ENCODE data around the gene ALOX12B.
"Not testable (repeated sequence)": the region's sequence is repeated elsewhere in the genome, so short reads cannot be mapped to it uniquely, and the experiment has no call there.

The ALOX12B gene

GRCh38 chr17:8044819-8045810 is 42.4 kb downstream of the ALOX12B start:
- no peak for DNase-seq (ENCODE audit: low read depth in 2 of 2)

GRCh38 chr17:8041979-8042378 is 45.5 kb downstream of the ALOX12B start:
- DNase-seq (ENCODE audit: low read depth in 2 of 2): no peak

- no peak for DNase-seq (ENCODE audit: low read depth in 2 of 2)
Observed at GRCh38 chr17:8041249-8041928, 46.1 kb downstream of the ALOX12B start.

GRCh38 chr17:8039611-8040168 is 47.8 kb downstream of the ALOX12B start:
- no peak for DNase-seq (ENCODE audit: low read depth in 2 of 2)

- no peak for DNase-seq (ENCODE audit: low read depth in 2 of 2)
Observed at GRCh38 chr17:8038954-8039610, 48.4 kb downstream of the ALOX12B start, which contains the start of gene ALOX15B. ALOX15B (plus strand) TSS chr17:8039059; CDS start chr17:8039156, 97 bp downstream.

- DNase-seq (ENCODE audit: low read depth in 2 of 2): no peak
Observed at GRCh38 chr17:8032442-8032841, 55.1 kb downstream of the ALOX12B start.

GRCh38 chr17:8031950-8032349 is 55.6 kb downstream of the ALOX12B start:
- no peak for DNase-seq (ENCODE audit: low read depth in 2 of 2)

- DNase-seq (ENCODE audit: low read depth in 2 of 2): no peak
Observed at GRCh38 chr17:8031261-8031661, 56.3 kb downstream of the ALOX12B start.

GRCh38 chr17:8029121-8029520 is 58.4 kb downstream of the ALOX12B start:
- no peak for DNase-seq (ENCODE audit: low read depth in 2 of 2)

GRCh38 chr17:8025176-8025911 is 62.2 kb downstream of the ALOX12B start:
- DNase-seq (ENCODE audit: low read depth in 2 of 2): no peak

- not testable (repeated sequence) for DNase-seq (ENCODE audit: low read depth in 2 of 2)
Observed at GRCh38 chr17:8024161-8024560, 63.4 kb downstream of the ALOX12B start.
